ENCODE data around the gene SLC38A7. TPM values are rescaled to one million over a fixed set of nuclear protein-coding genes. Genes with fewer than 3 reads are reported as not detected.

Gene SLC38A7
- total and polyA plus RNA-seq, 2 experiments from 2014 or later: 16.1 to 19.2 TPM

GRCh38 chr16:58730724-58731370 is 46.3 kb upstream of the SLC38A7 start:
- Histone ChIP-seq H3K36me3 (ENCODE audit: low read depth) (no peaks in the 10 kb centered on the region), H3K9me2 (ENCODE audit: insufficient read depth) (no peaks in the 10 kb centered on the region), H3K4me3 (no peak overlapping the region), H3K27me3 (replicated peaks; ENCODE audit: insufficient read depth) (no peaks in the 10 kb centered on the region), H3K27ac (no peak overlapping the region), H3K4me2 (ENCODE audit: unreplicated experiment) (no peak overlapping the region), H3K9ac (no peak overlapping the region), H2AFZ (no peak overlapping the region), H3K9me3 (ENCODE audit: low read depth) (no peaks in the 10 kb centered on the region), H3K79me2 (ENCODE audit: insufficient read depth) (peaks cover 79% of the 10 kb centered on the region), H3F3A (ENCODE audit: insufficient read depth) (no peaks in the 10 kb centered on the region), H4K20me1 (ENCODE audit: insufficient read depth) (peaks cover 6% of the 10 kb centered on the region; the same call in 1 of the 2 replicates), H3K4me1 (ENCODE audit: insufficient read depth) (peaks cover 11% of the 10 kb centered on the region)
- in situ Hi-C loops (cut with MboI): no loop called here
- no peak for DNase-seq
- WGBS, 2 experiments (ENCODE audit: low coverage in 1 of 2, low lambda C conversion rate in 2 of 2, missing lambda C conversion rate in 2 of 2): 96 to 97% methylated on average over 11 of the region's 11 CpGs
- TF ChIP-seq EZH2 (IDR thresholded peaks at IDR 0.05; ENCODE audit: insufficient read depth, poor library complexity, severe bottlenecking): no peak
- TF ChIP-seq EZH2phosphoT487 (IDR thresholded peaks at IDR 0.05; ENCODE audit: insufficient read depth, low read depth): no peak

- peaks cover 6% of the 10 kb centered on the region; the same call in 1 of the 2 replicates for H4K20me1 ChIP-seq (ENCODE audit: insufficient read depth)
- H3F3A ChIP-seq (ENCODE audit: insufficient read depth): no peaks in the 10 kb centered on the region
- no peak overlapping the region for H3K4me2 ChIP-seq (ENCODE audit: unreplicated experiment)
- no peak overlapping the region for H3K4me3 ChIP-seq
- no peak overlapping the region for H3K9ac ChIP-seq
- no peaks in the 10 kb centered on the region for H3K9me2 ChIP-seq (ENCODE audit: insufficient read depth)
- no peaks in the 10 kb centered on the region for H3K36me3 ChIP-seq (ENCODE audit: low read depth)
- TF ChIP-seq EZH2phosphoT487 (IDR thresholded peaks at IDR 0.05; ENCODE audit: insufficient read depth, low read depth) (no peak), EZH2 (IDR thresholded peaks at IDR 0.05; ENCODE audit: insufficient read depth, poor library complexity, severe bottlenecking) (no peak)
- peaks cover 74% of the 10 kb centered on the region for H3K79me2 ChIP-seq (ENCODE audit: insufficient read depth)
- in situ Hi-C loops (cut with MboI): no loop called here
- no peaks in the 10 kb centered on the region for H3K27me3 ChIP-seq (replicated peaks; ENCODE audit: insufficient read depth)
- no peaks in the 10 kb centered on the region for H3K9me3 ChIP-seq (ENCODE audit: low read depth)
- DNase-seq: no peak
- WGBS, 2 experiments (ENCODE audit: low coverage in 1 of 2, low lambda C conversion rate in 2 of 2, missing lambda C conversion rate in 2 of 2): 88 to 92% methylated on average over 9 of the region's 9 CpGs
- H3K4me1 ChIP-seq (ENCODE audit: insufficient read depth): peaks cover 5% of the 10 kb centered on the region; the same call in 1 of the 2 replicates
- no peak overlapping the region for H2AFZ ChIP-seq
- H3K27ac ChIP-seq: no peak overlapping the region
Observed at GRCh38 chr16:58727796-58728568, 43.4 kb upstream of the SLC38A7 start.

DNA sequence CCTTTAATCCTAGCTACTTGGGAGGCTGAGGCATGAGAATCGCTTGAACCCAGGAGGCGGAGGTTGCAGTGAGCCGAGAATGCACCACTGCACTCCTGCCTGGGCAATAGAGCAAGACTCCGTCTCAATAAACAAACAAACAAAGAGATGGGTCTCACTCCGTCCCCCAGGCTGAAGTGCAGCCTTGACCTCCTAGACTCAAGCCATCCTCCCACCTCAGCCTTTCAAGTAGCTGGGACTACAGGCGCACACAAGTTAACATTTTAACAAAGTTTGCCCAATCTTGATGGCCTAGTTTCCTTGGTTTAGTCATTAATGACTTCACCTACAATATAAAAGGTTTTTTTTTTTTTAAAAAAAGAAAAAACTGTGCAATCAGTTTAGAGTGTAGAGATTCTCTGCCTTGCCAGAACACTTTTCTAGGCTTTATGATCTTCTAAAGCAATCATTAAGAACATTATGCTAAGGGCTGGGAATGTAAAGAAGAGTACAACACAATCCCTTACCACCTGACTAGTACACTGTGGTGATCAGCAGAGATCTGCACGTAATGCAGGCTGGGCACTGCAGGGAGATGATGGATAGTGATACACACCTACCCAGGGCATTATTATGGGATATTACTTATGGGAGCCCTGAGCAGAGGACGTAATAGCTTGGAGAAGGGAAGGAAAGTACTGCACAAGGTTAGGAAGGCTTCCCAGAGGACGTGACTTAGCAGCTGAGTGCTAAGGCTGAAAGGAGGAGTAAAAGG is 42.6 kb upstream of the SLC38A7 start:
- Histone ChIP-seq H3K9me3 (ENCODE audit: low read depth) (no peaks in the 10 kb centered on the region), H3K79me2 (ENCODE audit: insufficient read depth) (peaks cover 66% of the 10 kb centered on the region)
- in situ Hi-C loops (cut with MboI): no loop called here

GRCh38 chr16:58723109-58723508 is 38.5 kb upstream of the SLC38A7 start:
- Histone ChIP-seq H4K20me1 (ENCODE audit: insufficient read depth) (peaks cover 3% of the 10 kb centered on the region; the same call in 1 of the 2 replicates), H2AFZ (no peak overlapping the region), H3K4me3 (no peak overlapping the region), H3K4me2 (ENCODE audit: unreplicated experiment) (no peak overlapping the region), H3K27ac (no peak overlapping the region), H3K79me2 (ENCODE audit: insufficient read depth) (peaks cover 25% of the 10 kb centered on the region), H3F3A (ENCODE audit: insufficient read depth) (no peaks in the 10 kb centered on the region), H3K9me3 (ENCODE audit: low read depth) (no peaks in the 10 kb centered on the region), H3K9ac (no peak overlapping the region), H3K4me1 (ENCODE audit: insufficient read depth) (no peaks in the 10 kb centered on the region), H3K36me3 (ENCODE audit: low read depth) (peaks cover 11% of the 10 kb centered on the region), H3K27me3 (replicated peaks; ENCODE audit: insufficient read depth) (no peaks in the 10 kb centered on the region), H3K9me2 (ENCODE audit: insufficient read depth) (no peaks in the 10 kb centered on the region)
- TF ChIP-seq EZH2 (IDR thresholded peaks at IDR 0.05; ENCODE audit: insufficient read depth, poor library complexity, severe bottlenecking) (no peak), EZH2phosphoT487 (IDR thresholded peaks at IDR 0.05; ENCODE audit: insufficient read depth, low read depth) (no peak)
- in situ Hi-C loops (cut with MboI): no loop called here
- 64 to 65% methylated on average over 3 of the region's 3 CpGs for WGBS, 2 experiments (ENCODE audit: low coverage in 1 of 2, low lambda C conversion rate in 2 of 2, missing lambda C conversion rate in 2 of 2)
- DNase-seq: no peak

More for the DNA sequence above, 42.6 kb upstream of the SLC38A7 start:
- Histone ChIP-seq H3K9ac (no peak overlapping the region), H3K9me2 (ENCODE audit: insufficient read depth) (no peaks in the 10 kb centered on the region), H3K4me3 (no peak overlapping the region), H3K4me1 (ENCODE audit: insufficient read depth) (no peaks in the 10 kb centered on the region; the same call in 1 of the 2 replicates), H3F3A (ENCODE audit: insufficient read depth) (no peaks in the 10 kb centered on the region), H2AFZ (no peak overlapping the region), H3K4me2 (ENCODE audit: unreplicated experiment) (no peak overlapping the region), H3K27me3 (replicated peaks; ENCODE audit: insufficient read depth) (no peaks in the 10 kb centered on the region), H3K27ac (no peak overlapping the region), H3K36me3 (ENCODE audit: low read depth) (no peaks in the 10 kb centered on the region; the same call in 1 of the 2 replicates), H4K20me1 (ENCODE audit: insufficient read depth) (peaks cover 6% of the 10 kb centered on the region; the same call in 1 of the 2 replicates)
- TF ChIP-seq EZH2phosphoT487 (IDR thresholded peaks at IDR 0.05; ENCODE audit: insufficient read depth, low read depth): no peak
- no peak for TF ChIP-seq EZH2 (IDR thresholded peaks at IDR 0.05; ENCODE audit: insufficient read depth, poor library complexity, severe bottlenecking)
- DNase-seq: peak; percentile 2
- WGBS, 2 experiments (ENCODE audit: low coverage in 1 of 2, low lambda C conversion rate in 2 of 2, missing lambda C conversion rate in 2 of 2): 86 to 88% methylated on average over 9 of the region's 9 CpGs
